Mesenchymal stem cell (in vitro differentiated cells and primary cell): Measurements from ENCODE around the gene AHSA1.

Experiments used
- DNase-seq: peaks from one replicate; pipeline ENCODE4 v3.0.0-alpha.2; 2013
- H2AFZ ChIP-seq: one replicate; pipeline ENCODE4 v1.6.1; 2013; ENCODE audit warnings: low read depth, mild to moderate bottlenecking, control low read depth, inconsistent platforms, low read length, moderate library complexity
- H2AK5ac ChIP-seq: 2 replicates; pipeline ENCODE4 v1.6.1; 2013; ENCODE audit warnings: low read length, moderate library complexity, mild to moderate bottlenecking, inconsistent platforms; ENCODE audit not compliant: severe bottlenecking
- H2BK120ac ChIP-seq: one replicate; pipeline ENCODE4 v1.6.1; 2013; ENCODE audit warnings: low read depth, mild to moderate bottlenecking, inconsistent platforms, low read length, moderate library complexity
- H2BK12ac ChIP-seq, 2 experiments: one replicate each; pipeline ENCODE4 v1.6.1; 2013; ENCODE audit warnings: inconsistent platforms in 2 of 2, low read length in 2 of 2, mild to moderate bottlenecking in 2 of 2, moderate library complexity in 2 of 2, control low read depth in 1 of 2
- H2BK15ac ChIP-seq: one replicate; pipeline ENCODE4 v1.6.1; 2013; ENCODE audit warnings: mild to moderate bottlenecking, low read depth, inconsistent platforms; ENCODE audit not compliant: poor library complexity, severe bottlenecking
- H2BK5ac ChIP-seq: 2 replicates; pipeline ENCODE4 v1.6.1; 2013; ENCODE audit warnings: low read depth, mild to moderate bottlenecking, low read length, control low read depth, inconsistent platforms; ENCODE audit not compliant: poor library complexity, severe bottlenecking
- H3K14ac ChIP-seq, 2 experiments: one replicate each; pipeline ENCODE4 v1.6.1; 2013; ENCODE audit warnings: inconsistent platforms in 2 of 2, low read length in 2 of 2, control low read depth in 1 of 2, mild to moderate bottlenecking in 1 of 2, moderate library complexity in 1 of 2
- H3K18ac ChIP-seq, 2 experiments: one replicate each; pipeline ENCODE4 v1.6.1; 2013; ENCODE audit warnings: inconsistent platforms in 2 of 2, low read length in 2 of 2, control low read depth in 1 of 2, low read depth in 1 of 2, mild to moderate bottlenecking in 1 of 2
- H3K23ac ChIP-seq, 2 experiments: one replicate each; pipeline ENCODE4 v1.6.1; 2013; ENCODE audit warnings: inconsistent platforms in 2 of 2, low read length in 2 of 2, mild to moderate bottlenecking in 2 of 2, moderate library complexity in 2 of 2, control low read depth in 1 of 2
- H3K27ac ChIP-seq: 2 replicates; pipeline ENCODE4 v1.5.1; 2013; ENCODE audit warnings: mild to moderate bottlenecking, moderate library complexity, low read length, control low read depth, inconsistent platforms; ENCODE audit not compliant: poor library complexity, severe bottlenecking
- H3K27me3 ChIP-seq, 2 experiments: 2 replicates each; pipeline versions ENCODE4 v1.6.1 to v1.7.0; 2013; ENCODE audit warnings: low read length in 2 of 2, mild to moderate bottlenecking in 2 of 2, moderate library complexity in 2 of 2, control low read depth in 1 of 2, inconsistent platforms in 1 of 2; ENCODE audit not compliant: control insufficient read depth in 1 of 2, insufficient read depth in 1 of 2
- H3K36me3 ChIP-seq, 2 experiments: 2 replicates each; pipeline versions ENCODE4 v1.6.1 to v1.7.0; 2013; ENCODE audit warnings: low read length in 2 of 2, control low read depth in 1 of 2, inconsistent platforms in 1 of 2, low read depth in 1 of 2, mild to moderate bottlenecking in 1 of 2; ENCODE audit not compliant: insufficient read depth in 2 of 2, control insufficient read depth in 1 of 2
- H3K4ac ChIP-seq, 2 experiments: one replicate each; pipeline ENCODE4 v1.6.1; 2013; ENCODE audit warnings: inconsistent platforms in 2 of 2, low read length in 2 of 2, mild to moderate bottlenecking in 2 of 2, moderate library complexity in 2 of 2, control low read depth in 1 of 2, low read depth in 1 of 2
- H3K4me1 ChIP-seq: 2 replicates; pipeline ENCODE4 v1.6.1; 2013; ENCODE audit warnings: low read depth, low read length, control low read depth; ENCODE audit not compliant: control insufficient read depth, insufficient read depth
- H3K4me2 ChIP-seq: 2 replicates; pipeline ENCODE4 v1.6.1; 2013; ENCODE audit warnings: low read length, mild to moderate bottlenecking, inconsistent platforms; ENCODE audit not compliant: poor library complexity, severe bottlenecking
- H3K4me3 ChIP-seq, 2 experiments: 2 replicates each; pipeline versions ENCODE4 v1.5.1 to v1.7.0; 2013; ENCODE audit warnings: low read length in 2 of 2, mild to moderate bottlenecking in 2 of 2, control low read depth in 1 of 2, low read depth in 1 of 2; ENCODE audit not compliant: insufficient read depth in 1 of 2
- H3K79me1 ChIP-seq: replicated peaks from 2 replicates; pipeline ENCODE4 v1.6.1; 2013; ENCODE audit warnings: mild to moderate bottlenecking, control low read depth, low read length, inconsistent platforms; ENCODE audit not compliant: poor library complexity, severe bottlenecking
- H3K9ac ChIP-seq: 2 replicates; pipeline ENCODE4 v1.7.0; 2013; ENCODE audit warnings: mild to moderate bottlenecking, low read length, moderate library complexity
- H3K9me3 ChIP-seq: 2 replicates; pipeline ENCODE4 v1.7.0; 2013; ENCODE audit warnings: mild to moderate bottlenecking, low read length; ENCODE audit not compliant: control insufficient read depth
- H4K8ac ChIP-seq: one replicate; pipeline ENCODE4 v1.6.1; 2013; ENCODE audit warnings: inconsistent platforms, mild to moderate bottlenecking, low read length, moderate library complexity
- H4K91ac ChIP-seq: one replicate; pipeline ENCODE4 v1.6.1; 2013; ENCODE audit warnings: mild to moderate bottlenecking, low read length, inconsistent platforms
- WGBS: methylation state at CpG from one replicate; pipeline ENCODE4 v1.1.7; 2013; ENCODE audit warnings: mixed read lengths; 5-methylcytosine and 5-hydroxymethylcytosine counted together

The AHSA1 gene

GRCh38 chr14:77470224-77470870, 12.5 kb downstream of the AHSA1 start:
- H2BK5ac ChIP-seq, result no peak overlapping the region
- H3K14ac ChIP-seq, result no peak overlapping the region
- H3K4me3 ChIP-seq, result no peak overlapping the region
- peaks cover 2% of the 10 kb centered on the region for H3K79me1 ChIP-seq
- H3K9ac ChIP-seq, result no peak overlapping the region
- H2AK5ac ChIP-seq, result no peak overlapping the region
- 76% methylated on average over 5 of the region's 5 CpGs for WGBS
- peaks cover 22 to 26% of the 10 kb centered on the region in 2 experiments for H3K27me3 ChIP-seq
- no peak overlapping the region for H3K23ac ChIP-seq
- no peak overlapping the region for H3K4me2 ChIP-seq
- no peak overlapping the region for H4K8ac ChIP-seq
- no peak overlapping the region for H2BK15ac ChIP-seq
- H2AFZ ChIP-seq, result no peak overlapping the region
- peaks cover 25 to 41% of the 10 kb centered on the region in 2 experiments for H3K36me3 ChIP-seq
- H4K91ac ChIP-seq, result no peak overlapping the region
- H2BK120ac ChIP-seq, result no peak overlapping the region
- no peaks in the 10 kb centered on the region for H3K9me3 ChIP-seq
- no peak overlapping the region for H3K18ac ChIP-seq
- H2BK12ac ChIP-seq, result no peak overlapping the region
- H3K4me1 ChIP-seq, result peaks cover 2% of the 10 kb centered on the region
- H3K4ac ChIP-seq, result no peak overlapping the region
- DNase-seq, result no peak
- no peak overlapping the region for H3K27ac ChIP-seq

DNA sequence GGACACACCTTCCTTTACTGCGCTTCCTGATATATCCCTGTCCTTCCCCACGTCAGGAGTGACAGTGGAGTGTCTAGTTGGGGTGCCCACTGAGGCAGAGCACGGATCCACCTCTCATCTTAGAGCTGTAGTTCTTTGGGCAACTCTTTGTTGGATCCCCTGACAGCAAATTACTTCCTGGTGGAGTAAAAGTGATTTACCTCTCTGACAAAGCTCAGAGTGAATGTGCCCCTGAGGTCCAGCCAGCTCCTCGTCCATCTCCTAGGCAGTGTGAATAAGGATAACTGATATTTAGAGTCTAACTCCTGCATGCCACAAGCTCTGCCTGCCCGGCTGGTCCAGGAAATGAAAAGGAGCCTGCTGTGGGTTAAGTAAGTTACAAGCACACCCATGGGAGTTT, 16.0 kb downstream of the AHSA1 start:
- Histone ChIP-seq H3K23ac (no peak overlapping the region), H4K8ac (no peak overlapping the region), H3K14ac (no peak overlapping the region), H3K4ac (no peak overlapping the region), H3K27ac (no peak overlapping the region), H2BK15ac (no peak overlapping the region), H3K4me3 (no peak overlapping the region), H2BK5ac (no peak overlapping the region), H2BK12ac (no peak overlapping the region), H3K4me2 (no peak overlapping the region), H4K91ac (no peak overlapping the region), H3K18ac (no peak overlapping the region), H2AK5ac (no peak overlapping the region), H3K27me3 (peaks cover 35 to 46% of the 10 kb centered on the region in 2 experiments), H3K9me3 (no peaks in the 10 kb centered on the region), H2AFZ (no peak overlapping the region), H3K4me1 (peaks cover 2% of the 10 kb centered on the region), H3K79me1 (no peaks in the 10 kb centered on the region), H3K36me3 (peaks cover 3 to 9% of the 10 kb centered on the region in 2 experiments), H3K9ac (no peak overlapping the region), H2BK120ac (no peak overlapping the region)
- DNase-seq, result no peak
- WGBS, result 65% methylated on average over 5 of the region's 5 CpGs

DNA sequence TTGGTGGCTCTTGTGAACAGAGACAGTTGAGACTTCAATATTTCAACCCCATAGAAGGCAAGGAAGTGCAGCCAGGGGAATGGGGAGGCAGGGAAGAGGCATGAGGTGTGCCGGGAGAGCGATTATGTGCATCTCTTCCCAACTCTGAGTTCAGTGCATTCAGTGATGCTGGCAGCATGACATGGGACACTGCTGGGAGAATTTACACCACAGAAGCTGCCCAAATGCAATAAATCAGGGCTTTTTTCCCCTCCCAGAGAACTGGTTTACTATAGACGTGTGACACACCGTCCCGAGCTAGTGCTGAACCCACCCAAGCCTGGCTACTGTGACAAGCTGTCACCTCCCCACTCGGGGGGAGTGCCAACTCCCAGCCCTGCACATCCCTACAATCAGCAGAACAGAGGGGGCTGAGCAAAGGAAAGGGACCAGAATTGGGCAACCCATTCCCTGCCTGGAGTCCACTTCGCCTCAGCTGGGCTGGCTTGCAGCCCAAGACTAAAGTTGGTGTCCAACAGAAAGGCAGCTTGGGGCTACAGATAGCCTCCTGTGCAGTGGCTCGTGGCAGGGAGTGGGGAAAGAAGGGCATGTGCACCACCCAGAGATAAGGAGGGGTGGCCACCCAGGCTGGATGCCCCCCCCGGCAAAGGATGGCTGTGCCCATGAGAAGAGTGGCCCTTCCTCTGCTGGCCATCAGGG, 16.7 kb downstream of the AHSA1 start:
- H3K9me3 ChIP-seq, result no peaks in the 10 kb centered on the region
- no peak overlapping the region for H2BK12ac ChIP-seq
- H3K27me3 ChIP-seq, result peaks cover 35 to 46% of the 10 kb centered on the region in 2 experiments
- no peak overlapping the region for H3K4me3 ChIP-seq
- peaks cover 0 to 2% of the 10 kb centered on the region in 2 experiments for H3K36me3 ChIP-seq
- H3K23ac ChIP-seq, result no peak overlapping the region
- no peak overlapping the region for H4K91ac ChIP-seq
- no peak overlapping the region for H2BK5ac ChIP-seq
- WGBS, result 70% methylated on average over 9 of the region's 9 CpGs
- no peak overlapping the region for H2BK15ac ChIP-seq
- no peak overlapping the region for H4K8ac ChIP-seq
- H3K27ac ChIP-seq, result no peak overlapping the region
- H3K18ac ChIP-seq, result no peak overlapping the region
- H3K4ac ChIP-seq, result no peak overlapping the region
- no peak overlapping the region for H3K4me2 ChIP-seq
- no peaks in the 10 kb centered on the region for H3K79me1 ChIP-seq
- H3K9ac ChIP-seq, result no peak overlapping the region
- no peak overlapping the region for H3K14ac ChIP-seq
- H2AFZ ChIP-seq, result no peak overlapping the region
- H2BK120ac ChIP-seq, result no peak overlapping the region
- no peak for DNase-seq
- H2AK5ac ChIP-seq, result no peak overlapping the region
- H3K4me1 ChIP-seq, result peaks cover 2% of the 10 kb centered on the region

- WGBS, result 85% methylated on average over 35 of the region's 35 CpGs
- no peaks in the 10 kb centered on the region for H3K79me1 ChIP-seq
- H4K91ac ChIP-seq, result no peak overlapping the region
- H3K4me3 ChIP-seq, result no peak overlapping the region
- no peaks in the 10 kb centered on the region for H3K4me1 ChIP-seq
- H4K8ac ChIP-seq, result no peak overlapping the region
- H3K4me2 ChIP-seq, result no peak overlapping the region
- H3K4ac ChIP-seq, result no peak overlapping the region
- H2AFZ ChIP-seq, result no peak overlapping the region
- H3K9ac ChIP-seq, result no peak overlapping the region
- no peak overlapping the region for H2BK5ac ChIP-seq
- no peak for DNase-seq
- no peaks in the 10 kb centered on the region for H3K9me3 ChIP-seq
- no peak overlapping the region for H3K27ac ChIP-seq
- no peak overlapping the region for H2BK15ac ChIP-seq
- no peak overlapping the region for H3K23ac ChIP-seq
- no peak overlapping the region for H2AK5ac ChIP-seq
- no peak overlapping the region for H3K14ac ChIP-seq
- H3K36me3 ChIP-seq, result no peaks in the 10 kb centered on the region
- H3K18ac ChIP-seq, result no peak overlapping the region
- no peak overlapping the region for H2BK12ac ChIP-seq
- no peak overlapping the region for H2BK120ac ChIP-seq
- peaks cover 35 to 46% of the 10 kb centered on the region in 2 experiments for H3K27me3 ChIP-seq
Measured at GRCh38 chr14:77475432-77476115, 17.7 kb downstream of the AHSA1 start.
